RCC 7860 (cell line): Measurements from ENCODE around the gene CIT.
"Not testable (repeated sequence)": the region's sequence is repeated elsewhere in the genome, so short reads cannot be mapped to it uniquely, and the experiment has no call there.

Experiments used
- DNase-seq: peaks from one replicate; pipeline ENCODE4 v3.0.0-alpha.2; 2015; ENCODE audit warnings: low spot score
- FAIRE-seq: peaks from 2 replicates; lab custom pipeline; 2012; peaks lifted over from hg19 to GRCh38; lab: Jason Lieb, UNC

Gene CIT

GRCh38 chr12:119706427-119706826, 170.7 kb downstream of the CIT start:
- FAIRE-seq, DNase-seq: not testable (repeated sequence)

GRCh38 chr12:119705182-119705581, 171.9 kb downstream of the CIT start:
- no peak for FAIRE-seq

GRCh38 chr12:119704065-119704747, 172.9 kb downstream of the CIT start:
- FAIRE-seq: peak; percentile 53
- peak; percentile 53 for DNase-seq

More at GRCh38 chr12:119705182-119705581, 171.9 kb downstream of the CIT start:
- DNase-seq: no peak

GRCh38 chr12:119700078-119700477, 177.0 kb downstream of the CIT start:
- FAIRE-seq: no peak
- DNase-seq: no peak

GRCh38 chr12:119699199-119699760, 177.8 kb downstream of the CIT start:
- DNase-seq: peak; percentile 82
- FAIRE-seq: peak; percentile 96

GRCh38 chr12:119696943-119697342, 180.2 kb downstream of the CIT start:
- FAIRE-seq: no peak
- DNase-seq: no peak

- FAIRE-seq (no peak), DNase-seq (no peak)
Measured at GRCh38 chr12:119695034-119695433, 182.1 kb downstream of the CIT start.

GRCh38 chr12:119694111-119694510, 183.0 kb downstream of the CIT start:
- no peak for FAIRE-seq

GRCh38 chr12:119693511-119693910, 183.6 kb downstream of the CIT start:
- DNase-seq (no peak), FAIRE-seq (no peak)

More at GRCh38 chr12:119694111-119694510, 183.0 kb downstream of the CIT start:
- DNase-seq: no peak

- peak; percentile 73 for DNase-seq
- FAIRE-seq: peak; percentile 88
Measured at GRCh38 chr12:119692997-119693396, 184.1 kb downstream of the CIT start.

GRCh38 chr12:119692410-119692809, 184.7 kb downstream of the CIT start:
- DNase-seq (no peak), FAIRE-seq (no peak)

- DNase-seq (no peak), FAIRE-seq (no peak)
Measured at GRCh38 chr12:119691202-119691810, 185.8 kb downstream of the CIT start.

GRCh38 chr12:119689935-119690500, 187.1 kb downstream of the CIT start:
- no peak for DNase-seq
- FAIRE-seq: no peak

- FAIRE-seq (no peak), DNase-seq (no peak)
Measured at GRCh38 chr12:119687879-119688278, 189.2 kb downstream of the CIT start.

GRCh38 chr12:119687406-119687805, 189.7 kb downstream of the CIT start:
- no peak for FAIRE-seq
- DNase-seq: no peak

- FAIRE-seq (no peak), DNase-seq (no peak)
Measured at GRCh38 chr12:119686776-119687175, 190.3 kb downstream of the CIT start.

- DNase-seq: no peak
- no peak for FAIRE-seq
Measured at GRCh38 chr12:119686355-119686754, 190.8 kb downstream of the CIT start.

GRCh38 chr12:119685375-119685774, 191.7 kb downstream of the CIT start:
- DNase-seq: no peak
- FAIRE-seq: no peak

- no peak for DNase-seq
- no peak for FAIRE-seq
Measured at GRCh38 chr12:119684711-119685369, 192.3 kb downstream of the CIT start.

- FAIRE-seq (no peak), DNase-seq (no peak)
Measured at GRCh38 chr12:119683816-119684215, 193.3 kb downstream of the CIT start.

GRCh38 chr12:119683413-119683812, 193.7 kb downstream of the CIT start:
- FAIRE-seq: no peak
- DNase-seq: no peak
